GM23338 (cell line): ENCODE measurements around the gene TOM1. TPM values are rescaled to one million over a fixed set of nuclear protein-coding genes. Genes with fewer than 3 reads are reported as not detected.

Source experiments
- ATAC-seq: fragments of 200-7000 bp; cut with Tn5 transposase; 3 replicates; pipeline ENCODE4 v1.9.1; 2020
- DNase-seq: peaks from one replicate; pipeline ENCODE4 v3.0.0-alpha.2; 2015; ENCODE audit warnings: low spot score
- H2AFZ ChIP-seq: fragments of 200-600 bp; sonication (generic); 2 replicates; pipeline ENCODE4 v1.8.0; 2016; ENCODE audit warnings: antibody characterized with exemption, mild to moderate bottlenecking, moderate library complexity
- H3F3A ChIP-seq: fragments of 200-600 bp; sonication (generic); replicated peaks from 2 replicates; pipeline ENCODE4 v1.8.0; 2017; ENCODE audit warnings: antibody characterized with exemption, mixed run types, low read depth
- H3K27ac ChIP-seq: fragments of 200-600 bp; sonication (generic); 2 replicates; pipeline ENCODE4 v1.6.1; 2016; ENCODE audit warnings: low read depth
- H3K27me3 ChIP-seq: fragments of 200-600 bp; sonication (generic); 2 replicates; pipeline ENCODE4 v1.8.0; 2016; ENCODE audit warnings: mild to moderate bottlenecking, mixed run types, moderate library complexity; ENCODE audit not compliant: insufficient read depth
- H3K36me3 ChIP-seq: fragments of 200-600 bp; sonication (generic); 2 replicates; pipeline ENCODE4 v1.8.0; 2016; ENCODE audit warnings: mild to moderate bottlenecking; ENCODE audit not compliant: insufficient read depth
- H3K4me1 ChIP-seq: fragments of 200-600 bp; sonication (generic); 2 replicates; pipeline ENCODE4 v1.8.0; 2016; ENCODE audit warnings: mild to moderate bottlenecking, moderate library complexity; ENCODE audit not compliant: insufficient read depth
- H3K4me2 ChIP-seq: fragments of 200-600 bp; sonication (generic); 2 replicates; pipeline ENCODE4 v1.7.1; 2017; ENCODE audit warnings: mixed run types
- H3K4me3 ChIP-seq: fragments of 200-600 bp; sonication (generic); 2 replicates; pipeline ENCODE4 v1.6.1; 2016; ENCODE audit warnings: mixed run types
- H3K79me2 ChIP-seq: fragments of 200-600 bp; sonication (generic); replicated peaks from 2 replicates; pipeline ENCODE4 v1.8.0; 2017; ENCODE audit warnings: mild to moderate bottlenecking; ENCODE audit not compliant: insufficient read depth
- H3K9me2 ChIP-seq: fragments of 200-600 bp; sonication (generic); 2 replicates; pipeline ENCODE4 v1.8.0; 2017; ENCODE audit not compliant: insufficient read depth
- H4K20me1 ChIP-seq: fragments of 200-600 bp; sonication (generic); replicated peaks from 2 replicates; pipeline ENCODE4 v1.8.0; 2017; ENCODE audit warnings: mild to moderate bottlenecking; ENCODE audit not compliant: insufficient read depth
- H3K27ac Mint-ChIP-seq: 2 replicates; pipeline ENCODE4 v1.8.0; 2020; ENCODE audit warnings: inconsistent platforms, mild to moderate bottlenecking, moderate library complexity, mixed read lengths
- H3K27me3 Mint-ChIP-seq: 3 replicates; pipeline ENCODE4 v1.8.0; 2022; ENCODE audit warnings: low read depth, mild to moderate bottlenecking, moderate library complexity, mixed read lengths, inconsistent platforms; ENCODE audit not compliant: insufficient read depth, poor library complexity
- H3K36me3 Mint-ChIP-seq: 3 replicates; pipeline ENCODE4 v1.8.0; 2021; ENCODE audit warnings: low read depth, mild to moderate bottlenecking, inconsistent platforms, moderate library complexity, mixed read lengths
- H3K4me1 Mint-ChIP-seq: 3 replicates; pipeline ENCODE4 v1.8.0; 2020; ENCODE audit warnings: mild to moderate bottlenecking, inconsistent platforms, mixed read lengths
- H3K4me3 Mint-ChIP-seq: 3 replicates; pipeline ENCODE4 v1.8.0; 2021; ENCODE audit warnings: moderate library complexity, mild to moderate bottlenecking, inconsistent platforms, mixed read lengths
- H3K9me3 Mint-ChIP-seq: 3 replicates; pipeline ENCODE4 v1.8.0; 2020; ENCODE audit warnings: moderate library complexity, mild to moderate bottlenecking, inconsistent platforms, mixed read lengths
- CREB1 ChIP-seq: fragments of 250-450 bp; sonication (Bioruptor Pico); IDR thresholded peaks from 2 replicates; pipeline ENCODE4 v1.5.0; 2020; ENCODE audit warnings: low read depth, mild to moderate bottlenecking, moderate library complexity
- CTCF ChIP-seq, 2 experiments: fragments of 200-600 bp in 1 of 2; sonication (generic) in 1 of 2; conservative IDR thresholded peaks; 2 replicates each; pipeline versions ENCODE4 v1.5.1 to v1.6.1; 2016 to 2017; ENCODE audit warnings: antibody characterized with exemption in 2 of 2, low read depth in 2 of 2, mild to moderate bottlenecking in 2 of 2, moderate library complexity in 1 of 2
- EZH2 ChIP-seq: fragments of 200-600 bp; sonication (generic); IDR thresholded peaks from one replicate; pipeline ENCODE4 v1.8.0; 2017; ENCODE audit warnings: antibody characterized with exemption, mild to moderate bottlenecking, low read depth; ENCODE audit not compliant: unreplicated experiment
- EZH2phosphoT487 ChIP-seq: fragments of 200-600 bp; sonication (generic); IDR thresholded peaks from one replicate; pipeline ENCODE4 v1.8.1; 2018; ENCODE audit warnings: antibody characterized with exemption; ENCODE audit not compliant: unreplicated experiment
- NANOG ChIP-seq: IDR thresholded peaks from 2 replicates; pipeline ENCODE4 v1.6.1; 2016; ENCODE audit warnings: antibody characterized with exemption, borderline replicate concordance
- POLR2AphosphoS5 ChIP-seq: IDR thresholded peaks from 2 replicates; pipeline ENCODE4 v1.6.1; 2016; ENCODE audit warnings: antibody characterized with exemption, low read depth
- ZNF114 ChIP-seq: fragments of 250-450 bp; sonication (Bioruptor Pico); IDR thresholded peaks from 2 replicates; pipeline ENCODE4 v1.5.0; 2020; ENCODE audit warnings: mild to moderate bottlenecking, moderate library complexity
- ZNF331 ChIP-seq: fragments of 250-450 bp; sonication (Bioruptor Pico); IDR thresholded peaks from 2 replicates; pipeline ENCODE4 v1.5.0; 2020; ENCODE audit warnings: low read depth, mild to moderate bottlenecking, moderate library complexity
- ZNF462 ChIP-seq: fragments of 250-450 bp; sonication (Bioruptor Pico); IDR thresholded peaks from 2 replicates; pipeline ENCODE4 v1.5.0; 2020; ENCODE audit warnings: mild to moderate bottlenecking, moderate library complexity
- polyA plus RNA-seq: library from polyadenylated mRNA; unstranded; fragments of >200 nt; fragmentation: Nextera tagmentation; extraction: Ambion mirVana; gene quantifications from 2 replicates; pipeline ENCODE4 v1.2.1, GENCODE V29; 2016
- total RNA-seq: library from RNA; depleted of rRNA; stranded (reverse); fragments of >200 nt; shearing (Covaris generic); gene quantifications from 2 replicates; pipeline ENCODE4 v1.2.3, GENCODE V29; 2014

The TOM1 gene
- total and polyA plus RNA-seq, 2 experiments from 2014 or later, result 10.9 to 17.8 TPM

GRCh38 chr22:35257002-35257320, 42.7 kb upstream of the TOM1 start:
- peaks cover 3% of the 10 kb centered on the region for H3K4me1 ChIP-seq
- DNase-seq, result no peak
- H3K9me3 Mint-ChIP-seq, result no peaks in the 10 kb centered on the region; the same call in 2 of the 3 replicates
- peak overlapping the region; percentile 36; the same call in 1 of the 2 replicates for H3K27ac ChIP-seq
- H3K4me3 Mint-ChIP-seq, result peak overlapping the region; percentile 95
- peak overlapping the region; percentile 87 for H3K4me2 ChIP-seq
- H3K9me2 ChIP-seq, result no peaks in the 10 kb centered on the region
- peak overlapping the region; percentile 95 for H3K27ac Mint-ChIP-seq
- H3K36me3 ChIP-seq, result no peaks in the 10 kb centered on the region
- peaks cover 46% of the 10 kb centered on the region for H3K79me2 ChIP-seq
- H3F3A ChIP-seq, result no peaks in the 10 kb centered on the region
- peak overlapping the region; percentile 68 for H3K4me3 ChIP-seq
- H3K36me3 Mint-ChIP-seq, result peaks cover 5% of the 10 kb centered on the region
- peaks cover 6% of the 10 kb centered on the region for H3K27me3 Mint-ChIP-seq
- H4K20me1 ChIP-seq, result peaks cover 12% of the 10 kb centered on the region; the same call in 1 of the 2 replicates
- H3K4me1 Mint-ChIP-seq, result peaks cover 17% of the 10 kb centered on the region
- no peaks in the 10 kb centered on the region for H3K27me3 ChIP-seq
- H2AFZ ChIP-seq, result peak overlapping the region; percentile 93
- ATAC-seq, result no peak
- TF ChIP-seq POLR2AphosphoS5, result no peak
- TF ChIP-seq ZNF331 (CRISPR knock-in tag), result no peak

GRCh38 chr22:35257321-35258190, 42.1 kb upstream of the TOM1 start, which contains the start of gene HMGXB4:
TSS of gene HMGXB4 (plus strand) at chr22:35257493. CDS start at chr22:35262391, 4,898 bp downstream.
- H3K4me1 ChIP-seq, result peaks cover 3% of the 10 kb centered on the region
- peak within 1 kb of the TSS; percentile 61 for H3K27ac ChIP-seq
- peaks cover 12% of the 10 kb centered on the region; the same call in 1 of the 2 replicates for H4K20me1 ChIP-seq
- Mint-ChIP-seq H3K27me3 (peaks cover 6% of the 10 kb centered on the region), H3K9me3 (no peaks in the 10 kb centered on the region; the same call in 2 of the 3 replicates), H3K36me3 (peaks cover 11% of the 10 kb centered on the region), H3K27ac (peak within 1 kb of the TSS; percentile 95), H3K4me1 (peaks cover 17% of the 10 kb centered on the region), H3K4me3 (peak within 1 kb of the TSS; percentile 95)
- H3K4me2 ChIP-seq, result peak within 1 kb of the TSS; percentile 87
- no peaks in the 10 kb centered on the region for H3K27me3 ChIP-seq
- ATAC-seq, result peak; percentile 89
- DNase-seq, result peak; percentile 96
- no peaks in the 10 kb centered on the region for H3K9me2 ChIP-seq
- no peaks in the 10 kb centered on the region for H3K36me3 ChIP-seq
- peak within 1 kb of the TSS; percentile 68 for H3K4me3 ChIP-seq
- peak within 1 kb of the TSS; percentile 93 for H2AFZ ChIP-seq
- H3K79me2 ChIP-seq, result peaks cover 48% of the 10 kb centered on the region
- H3F3A ChIP-seq, result no peaks in the 10 kb centered on the region
- TF ChIP-seq ZNF331 (CRISPR knock-in tag) (no peak), ZNF114 (no peak), EZH2 (no peak), NANOG (no peak), CREB1 (peak; percentile 56; the same call in 1 of the 2 replicates), EZH2phosphoT487 (no peak), CTCF (conservative IDR thresholded peaks at IDR 0.05; ENCODE audit: low read depth in 2 of 2) (no peak), POLR2AphosphoS5 (peak; percentile 66), ZNF462 (CRISPR knock-in tag) (no peak)
